ENCODE data around the gene SP3.
A peak's percentile ranks its signal among the peaks of the same experiment; 100 is the strongest.

Gene SP3
- 321 to 354 reads per million in 2 donors for total RNA-seq

- peak; percentile 92 for DNase-seq
Observed at GRCh38 chr2:173965372-173966025, at the start of gene SP3. SP3 (minus strand) TSS chr2:173965373; CDS start chr2:173965171, 202 bp downstream.

GRCh38 chr2:174014699-174015070, 49.5 kb upstream of the SP3 start:
- no peak for DNase-seq

GRCh38 chr2:174014011-174014698, 49.0 kb upstream of the SP3 start:
- DNase-seq, result no peak

GRCh38 chr2:174013315-174013751, 48.2 kb upstream of the SP3 start:
- DNase-seq, result no peak

- peak; percentile 17 for DNase-seq
Observed at GRCh38 chr2:174012347-174013314, 47.5 kb upstream of the SP3 start.

GRCh38 chr2:174011796-174012195, 46.6 kb upstream of the SP3 start:
- DNase-seq, result no peak

GRCh38 chr2:174011173-174011572, 46.0 kb upstream of the SP3 start:
- DNase-seq, result no peak

- no peak for DNase-seq
Observed at GRCh38 chr2:174009488-174010223, 44.5 kb upstream of the SP3 start.

GRCh38 chr2:174008720-174009119, 43.5 kb upstream of the SP3 start:
- DNase-seq, result no peak

GRCh38 chr2:174007010-174007409, 41.8 kb upstream of the SP3 start:
- DNase-seq, result no peak

- no peak for DNase-seq
Observed at GRCh38 chr2:174005801-174006419, 40.7 kb upstream of the SP3 start.

GRCh38 chr2:174004905-174005605, 39.9 kb upstream of the SP3 start:
- DNase-seq, result no peak

- no peak for DNase-seq
Observed at GRCh38 chr2:174003720-174004695, 38.8 kb upstream of the SP3 start.

- no peak for DNase-seq
Observed at GRCh38 chr2:174002679-174003078, 37.5 kb upstream of the SP3 start.

GRCh38 chr2:174001107-174001506, 35.9 kb upstream of the SP3 start:
- no peak for DNase-seq

GRCh38 chr2:173999724-174000123, 34.6 kb upstream of the SP3 start:
- DNase-seq, result no peak

- no peak for DNase-seq
Observed at GRCh38 chr2:173999272-173999671, 34.1 kb upstream of the SP3 start.

GRCh38 chr2:173998386-173998785, 33.2 kb upstream of the SP3 start:
- no peak for DNase-seq

- no peak for DNase-seq
Observed at GRCh38 chr2:173997753-173998152, 32.6 kb upstream of the SP3 start.

- DNase-seq, result no peak
Observed at GRCh38 chr2:173997269-173997668, 32.1 kb upstream of the SP3 start.
